ENCODE results near the gene PDZD2. TPM values are rescaled to one million over a fixed set of nuclear protein-coding genes. Genes with fewer than 3 reads are reported as not detected.

PDZD2 gene
- total and polyA plus RNA-seq, 2 experiments from 2014 or later: 8.3 to 16.9 TPM

DNA sequence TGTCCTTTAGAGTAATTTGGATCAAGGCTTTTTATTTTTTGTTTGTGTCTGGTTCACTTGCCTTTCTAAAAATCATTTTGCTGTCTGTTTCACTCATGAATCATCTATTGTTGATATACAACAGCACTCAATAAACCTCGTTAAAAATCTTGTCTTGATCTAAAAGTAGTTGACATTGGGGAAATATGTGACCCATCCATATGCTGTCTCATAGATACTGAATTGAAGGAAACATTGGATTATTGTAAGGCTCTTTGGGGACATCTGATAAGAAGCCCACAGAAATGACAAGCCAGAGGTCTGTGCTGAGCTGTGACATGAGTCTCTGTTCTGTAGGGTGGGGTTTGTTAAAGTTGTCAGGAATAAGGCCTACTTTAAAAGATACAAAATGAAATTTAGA lies 208.0 kb downstream of the PDZD2 start (continued):
- TF ChIP-seq, protein P1, sequence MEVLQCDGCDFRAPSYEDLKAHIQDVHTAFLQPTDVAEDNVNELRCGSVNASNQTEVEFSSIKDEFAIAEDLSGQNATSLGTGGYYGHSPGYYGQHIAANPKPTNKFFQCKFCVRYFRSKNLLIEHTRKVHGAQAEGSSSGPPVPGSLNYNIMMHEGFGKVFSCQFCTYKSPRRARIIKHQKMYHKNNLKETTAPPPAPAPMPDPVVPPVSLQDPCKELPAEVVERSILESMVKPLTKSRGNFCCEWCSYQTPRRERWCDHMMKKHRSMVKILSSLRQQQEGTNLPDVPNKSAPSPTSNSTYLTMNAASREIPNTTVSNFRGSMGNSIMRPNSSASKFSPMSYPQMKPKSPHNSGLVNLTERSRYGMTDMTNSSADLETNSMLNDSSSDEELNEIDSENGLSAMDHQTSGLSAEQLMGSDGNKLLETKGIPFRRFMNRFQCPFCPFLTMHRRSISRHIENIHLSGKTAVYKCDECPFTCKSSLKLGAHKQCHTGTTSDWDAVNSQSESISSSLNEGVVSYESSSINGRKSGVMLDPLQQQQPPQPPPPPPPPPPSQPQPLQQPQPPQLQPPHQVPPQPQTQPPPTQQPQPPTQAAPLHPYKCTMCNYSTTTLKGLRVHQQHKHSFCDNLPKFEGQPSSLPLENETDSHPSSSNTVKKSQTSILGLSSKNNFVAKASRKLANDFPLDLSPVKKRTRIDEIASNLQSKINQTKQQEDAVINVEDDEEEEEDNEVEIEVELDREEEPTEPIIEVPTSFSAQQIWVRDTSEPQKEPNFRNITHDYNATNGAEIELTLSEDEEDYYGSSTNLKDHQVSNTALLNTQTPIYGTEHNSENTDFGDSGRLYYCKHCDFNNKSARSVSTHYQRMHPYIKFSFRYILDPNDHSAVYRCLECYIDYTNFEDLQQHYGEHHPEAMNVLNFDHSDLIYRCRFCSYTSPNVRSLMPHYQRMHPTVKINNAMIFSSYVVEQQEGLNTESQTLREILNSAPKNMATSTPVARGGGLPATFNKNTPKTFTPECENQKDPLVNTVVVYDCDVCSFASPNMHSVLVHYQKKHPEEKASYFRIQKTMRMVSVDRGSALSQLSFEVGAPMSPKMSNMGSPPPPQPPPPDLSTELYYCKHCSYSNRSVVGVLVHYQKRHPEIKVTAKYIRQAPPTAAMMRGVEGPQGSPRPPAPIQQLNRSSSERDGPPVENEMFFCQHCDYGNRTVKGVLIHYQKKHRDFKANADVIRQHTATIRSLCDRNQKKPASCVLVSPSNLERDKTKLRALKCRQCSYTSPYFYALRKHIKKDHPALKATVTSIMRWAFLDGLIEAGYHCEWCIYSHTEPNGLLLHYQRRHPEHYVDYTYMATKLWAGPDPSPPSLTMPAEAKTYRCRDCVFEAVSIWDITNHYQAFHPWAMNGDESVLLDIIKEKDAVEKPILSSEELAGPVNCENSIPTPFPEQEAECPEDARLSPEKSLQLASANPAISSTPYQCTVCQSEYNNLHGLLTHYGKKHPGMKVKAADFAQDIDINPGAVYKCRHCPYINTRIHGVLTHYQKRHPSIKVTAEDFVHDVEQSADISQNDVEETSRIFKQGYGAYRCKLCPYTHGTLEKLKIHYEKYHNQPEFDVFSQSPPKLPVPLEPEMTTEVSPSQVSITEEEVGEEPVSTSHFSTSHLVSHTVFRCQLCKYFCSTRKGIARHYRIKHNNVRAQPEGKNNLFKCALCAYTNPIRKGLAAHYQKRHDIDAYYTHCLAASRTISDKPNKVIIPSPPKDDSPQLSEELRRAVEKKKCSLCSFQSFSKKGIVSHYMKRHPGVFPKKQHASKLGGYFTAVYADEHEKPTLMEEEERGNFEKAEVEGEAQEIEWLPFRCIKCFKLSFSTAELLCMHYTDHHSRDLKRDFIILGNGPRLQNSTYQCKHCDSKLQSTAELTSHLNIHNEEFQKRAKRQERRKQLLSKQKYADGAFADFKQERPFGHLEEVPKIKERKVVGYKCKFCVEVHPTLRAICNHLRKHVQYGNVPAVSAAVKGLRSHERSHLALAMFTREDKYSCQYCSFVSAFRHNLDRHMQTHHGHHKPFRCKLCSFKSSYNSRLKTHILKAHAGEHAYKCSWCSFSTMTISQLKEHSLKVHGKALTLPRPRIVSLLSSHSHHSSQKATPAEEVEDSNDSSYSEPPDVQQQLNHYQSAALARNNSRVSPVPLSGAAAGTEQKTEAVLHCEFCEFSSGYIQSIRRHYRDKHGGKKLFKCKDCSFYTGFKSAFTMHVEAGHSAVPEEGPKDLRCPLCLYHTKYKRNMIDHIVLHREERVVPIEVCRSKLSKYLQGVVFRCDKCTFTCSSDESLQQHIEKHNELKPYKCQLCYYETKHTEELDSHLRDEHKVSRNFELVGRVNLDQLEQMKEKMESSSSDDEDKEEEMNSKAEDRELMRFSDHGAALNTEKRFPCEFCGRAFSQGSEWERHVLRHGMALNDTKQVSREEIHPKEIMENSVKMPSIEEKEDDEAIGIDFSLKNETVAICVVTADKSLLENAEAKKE (CRISPR knock-in tag; IDR thresholded peaks at IDR 0.05): no peak
- no peak for TF ChIP-seq STAT1 (IDR thresholded peaks at IDR 0.05; ENCODE audit: unreplicated experiment)
- no peak for TF ChIP-seq CREB1 (CRISPR knock-in tag; IDR thresholded peaks at IDR 0.05; ENCODE audit: low read depth)
- TF ChIP-seq ZNF331 (CRISPR knock-in tag; IDR thresholded peaks at IDR 0.05; ENCODE audit: low read depth): no peak
- TF ChIP-seq EZH2 (IDR thresholded peaks at IDR 0.05; ENCODE audit: low read depth, unreplicated experiment): no peak

DNA sequence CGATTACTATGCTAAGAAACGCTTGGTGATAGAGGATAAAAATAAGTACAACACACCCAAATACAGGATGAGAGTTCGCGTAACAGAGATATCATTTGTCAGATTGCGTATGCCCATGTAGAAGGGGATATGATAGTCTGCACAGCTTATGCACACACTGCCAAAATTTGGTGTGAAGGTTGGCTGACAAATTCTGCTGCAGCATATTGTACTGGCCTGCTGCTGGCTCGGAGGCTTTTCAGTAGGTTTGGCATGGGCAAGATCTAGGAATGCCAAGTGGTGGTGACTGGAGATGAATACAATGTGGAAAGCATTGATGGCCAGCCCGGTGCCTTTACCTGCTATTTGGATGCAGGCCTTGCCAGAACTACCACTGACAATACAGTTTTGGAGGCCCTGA lies 208.4 kb downstream of the PDZD2 start:
- no peaks in the 10 kb centered on the region for H3K9me3 Mint-ChIP-seq
- TF ChIP-seq, protein P2, sequence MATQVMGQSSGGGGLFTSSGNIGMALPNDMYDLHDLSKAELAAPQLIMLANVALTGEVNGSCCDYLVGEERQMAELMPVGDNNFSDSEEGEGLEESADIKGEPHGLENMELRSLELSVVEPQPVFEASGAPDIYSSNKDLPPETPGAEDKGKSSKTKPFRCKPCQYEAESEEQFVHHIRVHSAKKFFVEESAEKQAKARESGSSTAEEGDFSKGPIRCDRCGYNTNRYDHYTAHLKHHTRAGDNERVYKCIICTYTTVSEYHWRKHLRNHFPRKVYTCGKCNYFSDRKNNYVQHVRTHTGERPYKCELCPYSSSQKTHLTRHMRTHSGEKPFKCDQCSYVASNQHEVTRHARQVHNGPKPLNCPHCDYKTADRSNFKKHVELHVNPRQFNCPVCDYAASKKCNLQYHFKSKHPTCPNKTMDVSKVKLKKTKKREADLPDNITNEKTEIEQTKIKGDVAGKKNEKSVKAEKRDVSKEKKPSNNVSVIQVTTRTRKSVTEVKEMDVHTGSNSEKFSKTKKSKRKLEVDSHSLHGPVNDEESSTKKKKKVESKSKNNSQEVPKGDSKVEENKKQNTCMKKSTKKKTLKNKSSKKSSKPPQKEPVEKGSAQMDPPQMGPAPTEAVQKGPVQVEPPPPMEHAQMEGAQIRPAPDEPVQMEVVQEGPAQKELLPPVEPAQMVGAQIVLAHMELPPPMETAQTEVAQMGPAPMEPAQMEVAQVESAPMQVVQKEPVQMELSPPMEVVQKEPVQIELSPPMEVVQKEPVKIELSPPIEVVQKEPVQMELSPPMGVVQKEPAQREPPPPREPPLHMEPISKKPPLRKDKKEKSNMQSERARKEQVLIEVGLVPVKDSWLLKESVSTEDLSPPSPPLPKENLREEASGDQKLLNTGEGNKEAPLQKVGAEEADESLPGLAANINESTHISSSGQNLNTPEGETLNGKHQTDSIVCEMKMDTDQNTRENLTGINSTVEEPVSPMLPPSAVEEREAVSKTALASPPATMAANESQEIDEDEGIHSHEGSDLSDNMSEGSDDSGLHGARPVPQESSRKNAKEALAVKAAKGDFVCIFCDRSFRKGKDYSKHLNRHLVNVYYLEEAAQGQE (IDR thresholded peaks at IDR 0.05; ENCODE audit: unreplicated experiment): no peak
- TF ChIP-seq EZH2phosphoT487 (IDR thresholded peaks at IDR 0.05; ENCODE audit: unreplicated experiment) (no peak), STAT1 (IDR thresholded peaks at IDR 0.05; ENCODE audit: unreplicated experiment) (no peak), JUNB (IDR thresholded peaks at IDR 0.05; ENCODE audit: unreplicated experiment) (no peak), NANOG (IDR thresholded peaks at IDR 0.05; ENCODE audit: borderline replicate concordance) (no peak), ZNF331 (CRISPR knock-in tag; IDR thresholded peaks at IDR 0.05; ENCODE audit: low read depth) (no peak)
- TF ChIP-seq, protein P3, sequence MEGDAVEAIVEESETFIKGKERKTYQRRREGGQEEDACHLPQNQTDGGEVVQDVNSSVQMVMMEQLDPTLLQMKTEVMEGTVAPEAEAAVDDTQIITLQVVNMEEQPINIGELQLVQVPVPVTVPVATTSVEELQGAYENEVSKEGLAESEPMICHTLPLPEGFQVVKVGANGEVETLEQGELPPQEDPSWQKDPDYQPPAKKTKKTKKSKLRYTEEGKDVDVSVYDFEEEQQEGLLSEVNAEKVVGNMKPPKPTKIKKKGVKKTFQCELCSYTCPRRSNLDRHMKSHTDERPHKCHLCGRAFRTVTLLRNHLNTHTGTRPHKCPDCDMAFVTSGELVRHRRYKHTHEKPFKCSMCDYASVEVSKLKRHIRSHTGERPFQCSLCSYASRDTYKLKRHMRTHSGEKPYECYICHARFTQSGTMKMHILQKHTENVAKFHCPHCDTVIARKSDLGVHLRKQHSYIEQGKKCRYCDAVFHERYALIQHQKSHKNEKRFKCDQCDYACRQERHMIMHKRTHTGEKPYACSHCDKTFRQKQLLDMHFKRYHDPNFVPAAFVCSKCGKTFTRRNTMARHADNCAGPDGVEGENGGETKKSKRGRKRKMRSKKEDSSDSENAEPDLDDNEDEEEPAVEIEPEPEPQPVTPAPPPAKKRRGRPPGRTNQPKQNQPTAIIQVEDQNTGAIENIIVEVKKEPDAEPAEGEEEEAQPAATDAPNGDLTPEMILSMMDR (conservative IDR thresholded peaks at IDR 0.05; ENCODE audit: low read depth in 2 of 2): no peak
- TF ChIP-seq, protein P4, sequence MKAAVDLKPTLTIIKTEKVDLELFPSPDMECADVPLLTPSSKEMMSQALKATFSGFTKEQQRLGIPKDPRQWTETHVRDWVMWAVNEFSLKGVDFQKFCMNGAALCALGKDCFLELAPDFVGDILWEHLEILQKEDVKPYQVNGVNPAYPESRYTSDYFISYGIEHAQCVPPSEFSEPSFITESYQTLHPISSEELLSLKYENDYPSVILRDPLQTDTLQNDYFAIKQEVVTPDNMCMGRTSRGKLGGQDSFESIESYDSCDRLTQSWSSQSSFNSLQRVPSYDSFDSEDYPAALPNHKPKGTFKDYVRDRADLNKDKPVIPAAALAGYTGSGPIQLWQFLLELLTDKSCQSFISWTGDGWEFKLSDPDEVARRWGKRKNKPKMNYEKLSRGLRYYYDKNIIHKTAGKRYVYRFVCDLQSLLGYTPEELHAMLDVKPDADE (IDR thresholded peaks at IDR 0.05): no peak

More for the DNA sequence above, 208.4 kb downstream of the PDZD2 start:
- Histone ChIP-seq H3K36me3 (ENCODE audit: insufficient read depth) (no peaks in the 10 kb centered on the region), H3K79me2 (replicated peaks; ENCODE audit: insufficient read depth) (no peaks in the 10 kb centered on the region), H2AFZ (no peak overlapping the region), H3K4me2 (no peak overlapping the region), H3K4me3 (no peak overlapping the region), H3K4me1 (ENCODE audit: insufficient read depth) (peaks cover 10% of the 10 kb centered on the region; the same call in 1 of the 2 replicates), H4K20me1 (replicated peaks; ENCODE audit: insufficient read depth) (no peaks in the 10 kb centered on the region), H3K27ac (ENCODE audit: low read depth) (no peak overlapping the region), H3K27me3 (ENCODE audit: insufficient read depth) (no peaks in the 10 kb centered on the region), H3K9me2 (ENCODE audit: insufficient read depth) (no peaks in the 10 kb centered on the region), H3F3A (replicated peaks; ENCODE audit: low read depth) (no peaks in the 10 kb centered on the region)
- Mint-ChIP-seq H3K4me1 (peaks cover 8% of the 10 kb centered on the region), H3K27ac (no peak overlapping the region), H3K27me3 (ENCODE audit: insufficient read depth, low read depth, poor library complexity) (peaks cover 2% of the 10 kb centered on the region), H3K4me3 (no peak overlapping the region), H3K36me3 (ENCODE audit: low read depth) (no peaks in the 10 kb centered on the region)
- ATAC-seq: no peak
- no peak for DNase-seq (ENCODE audit: low spot score)

All from GM23338 (cell line).